Amygdala (tissue), 56 donors: ENCODE data around the gene CMIP.
A peak's percentile ranks its signal among the peaks of the same experiment; 100 is the strongest.

Source experiments
- DNase-seq, 56 donors: peaks; one replicate each; lab custom pipeline; 2025; lab: John Stamatoyannopoulos, UW

Gene CMIP

DNA sequence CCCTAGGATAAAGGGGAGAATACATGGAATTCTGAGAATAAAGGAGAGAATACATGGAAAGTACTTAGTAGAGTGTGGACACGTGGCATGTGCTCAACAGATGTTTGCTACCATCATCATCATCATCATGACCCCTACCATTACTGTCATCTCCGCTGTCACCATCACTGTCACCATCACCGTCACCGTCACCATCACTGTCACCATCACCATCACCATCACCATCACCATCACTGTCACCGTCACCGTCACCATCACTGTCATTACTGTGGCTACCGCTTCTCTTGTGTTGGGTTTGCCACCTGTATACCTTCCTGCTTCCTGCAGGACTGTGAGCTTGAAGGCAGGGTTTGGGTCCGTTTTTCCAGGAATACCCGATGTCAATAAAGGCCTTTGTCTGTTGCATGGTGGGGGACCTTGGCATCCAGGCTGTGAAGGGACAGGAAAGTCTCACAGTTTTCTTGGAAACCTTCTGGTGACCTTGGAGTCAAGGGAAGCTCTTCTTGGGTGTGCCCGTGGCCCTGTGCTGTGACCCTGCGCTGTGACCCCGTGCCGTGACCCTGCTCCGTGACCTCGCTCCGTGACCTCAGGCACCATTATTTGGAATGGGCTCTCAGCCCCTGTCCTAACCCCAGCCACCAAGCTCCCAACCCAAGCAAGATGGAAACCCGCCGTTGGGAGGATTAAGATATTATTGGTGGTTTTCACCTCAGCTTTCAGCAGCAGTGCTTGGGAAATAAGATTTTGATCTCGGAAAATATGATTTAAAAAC is 14.4 kb downstream of the CMIP start:
- DNase-seq = no peak

DNA sequence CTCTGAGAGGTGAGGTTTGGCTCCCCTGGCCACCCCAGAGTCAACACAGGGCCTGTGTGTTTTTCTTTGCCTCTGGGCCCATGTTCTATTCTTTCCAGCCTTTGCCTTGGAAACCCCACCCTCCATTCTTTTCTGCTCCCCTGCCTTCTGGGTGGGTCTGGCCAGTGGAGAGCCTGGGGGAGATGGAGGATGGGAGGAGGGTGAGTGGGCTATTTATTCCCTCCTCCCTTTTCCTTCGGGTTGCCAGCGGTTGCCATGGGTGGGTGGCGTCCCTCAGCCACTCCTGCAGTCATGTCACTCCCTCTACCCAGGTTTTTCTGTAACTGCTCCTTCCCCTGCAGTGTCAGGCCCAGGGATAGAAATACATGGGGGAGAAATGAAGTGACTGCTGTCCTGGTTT is 15.5 kb downstream of the CMIP start:
- DNase-seq = no peak

DNA sequence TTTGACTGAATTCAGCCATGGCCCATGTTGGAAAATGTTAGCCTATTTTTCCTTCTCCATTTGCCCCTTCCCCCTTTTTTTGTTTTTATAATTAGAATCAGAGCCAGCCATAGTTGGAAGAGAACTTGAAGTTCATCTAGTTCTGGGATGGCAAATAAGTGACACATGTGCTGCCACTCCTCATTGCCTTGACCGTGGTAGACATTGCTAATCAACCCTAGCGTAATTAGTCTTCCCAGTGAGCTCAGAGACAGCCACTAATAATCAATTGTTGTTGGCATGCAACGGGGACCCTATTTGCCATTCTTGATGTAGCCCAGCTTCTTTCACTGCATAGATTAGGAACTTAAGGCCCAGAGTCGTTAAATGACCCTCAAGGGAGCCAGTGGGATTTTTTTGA is 16.6 kb downstream of the CMIP start:
- no peak for DNase-seq

DNA sequence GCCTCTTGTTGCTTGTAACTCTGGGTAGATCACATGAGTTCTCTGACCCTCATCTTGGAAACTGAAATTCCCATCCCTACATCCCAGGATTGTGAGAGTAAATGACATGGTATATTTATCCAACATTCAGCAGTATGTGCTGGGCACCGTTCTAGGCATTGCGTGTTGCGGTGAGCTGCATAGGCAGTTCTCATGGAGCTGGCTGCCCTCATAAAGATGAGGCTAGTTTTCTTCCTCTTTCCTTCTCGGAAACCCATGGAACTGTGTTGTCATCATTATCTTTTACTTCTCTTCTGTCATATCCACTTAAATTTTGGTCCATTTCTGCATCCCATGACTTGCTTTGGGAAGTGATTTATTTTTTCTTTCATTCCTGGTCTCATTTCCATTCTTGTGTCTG is 17.2 kb downstream of the CMIP start:
- no peak for DNase-seq

DNA sequence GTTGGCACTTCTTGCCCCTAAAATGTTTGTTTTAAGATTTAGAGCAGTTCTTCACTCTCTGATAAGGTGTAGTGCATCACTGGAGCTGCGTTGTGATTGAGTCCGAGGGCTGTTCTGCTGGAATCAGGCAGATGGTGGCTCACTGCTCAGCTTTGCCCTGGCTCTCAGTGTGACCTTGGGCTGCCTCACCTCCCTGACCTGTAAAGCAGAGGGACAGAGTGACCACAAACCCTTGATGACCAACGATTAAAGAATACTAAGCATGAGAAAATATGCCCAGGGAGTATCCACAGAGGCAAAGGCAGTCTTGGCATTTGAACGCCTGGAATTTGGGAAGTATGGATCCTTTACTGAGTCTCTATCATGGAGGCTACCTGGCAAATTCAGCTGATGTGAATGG is 18.1 kb downstream of the CMIP start:
- no peak for DNase-seq

DNA sequence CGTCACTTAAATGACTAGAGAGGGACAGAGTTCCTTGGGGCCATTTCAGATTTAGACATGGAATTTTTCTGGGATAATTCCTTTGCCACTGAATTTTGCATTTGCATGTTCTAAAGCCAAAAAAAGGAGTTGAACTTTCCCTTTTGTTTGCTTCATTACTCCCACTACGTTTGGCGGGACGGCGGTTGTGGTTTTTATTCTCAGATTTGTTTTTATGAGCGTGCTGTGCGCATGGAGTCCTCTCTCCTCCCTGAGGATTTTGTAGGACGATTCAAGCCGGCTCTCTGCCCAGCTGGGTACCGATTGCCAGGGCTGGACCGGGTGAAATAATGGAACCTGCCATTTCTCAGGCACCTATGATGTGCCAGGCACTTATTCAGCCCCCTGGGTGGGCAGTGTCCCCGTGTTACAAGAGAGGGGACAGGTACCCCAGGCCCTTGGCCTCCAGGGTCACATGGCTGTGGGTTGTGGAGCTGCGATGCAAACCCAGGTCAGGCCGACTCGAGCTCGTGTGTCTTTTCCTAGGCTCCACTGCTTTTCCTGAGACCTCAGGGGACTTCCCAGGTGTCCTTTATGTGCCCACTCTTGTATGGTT is 18.8 kb downstream of the CMIP start:
- peak in 8 of 56 donors; percentile 19 to 47 (median 37) for DNase-seq

DNA sequence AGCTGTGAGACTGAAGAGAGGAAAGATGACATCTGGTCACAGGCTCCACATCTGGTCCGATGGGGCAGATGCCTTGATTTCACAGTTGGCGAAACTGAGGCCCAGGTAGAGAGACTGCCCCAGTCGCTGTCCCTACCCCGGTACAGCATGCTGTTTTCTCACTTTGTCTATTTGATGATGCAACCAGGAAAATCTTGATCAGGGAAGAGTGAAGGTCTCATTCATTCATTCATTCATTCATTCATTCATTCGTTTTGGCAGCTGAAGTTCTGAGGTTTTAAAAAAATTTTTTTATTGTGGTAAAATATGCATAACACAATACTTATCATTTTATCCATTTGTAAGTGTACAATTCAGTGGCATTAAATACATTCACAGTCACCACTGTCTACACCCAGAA is 19.7 kb downstream of the CMIP start:
- DNase-seq = no peak

DNA sequence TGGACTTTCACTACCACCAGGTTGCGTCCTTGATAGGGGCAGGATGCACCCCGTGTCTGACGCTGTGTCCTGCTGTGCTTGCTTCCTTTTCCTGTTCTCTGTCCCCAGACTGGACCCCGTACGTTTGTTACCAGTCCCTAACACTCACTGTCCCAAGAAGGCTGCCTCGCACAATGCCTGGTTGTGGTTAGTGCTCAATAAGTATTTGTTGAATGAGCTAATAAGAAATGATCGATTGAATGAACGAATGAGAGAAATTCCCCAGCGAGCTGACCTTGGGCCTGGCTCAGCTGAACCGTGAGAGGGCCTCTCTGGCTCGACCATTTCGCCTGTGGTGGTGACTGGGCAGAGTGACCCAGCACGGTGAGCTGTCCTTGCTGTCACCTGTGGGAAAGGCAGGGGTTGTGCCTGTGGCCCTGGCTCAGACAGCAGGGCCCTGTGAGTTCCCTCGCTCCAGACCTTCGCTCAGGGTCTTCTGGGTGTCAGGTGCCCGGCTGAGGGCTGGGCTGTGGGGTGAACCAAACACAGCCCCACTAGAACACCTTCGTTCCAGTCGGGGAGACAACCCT is 20.9 kb downstream of the CMIP start:
- no peak for DNase-seq

DNA sequence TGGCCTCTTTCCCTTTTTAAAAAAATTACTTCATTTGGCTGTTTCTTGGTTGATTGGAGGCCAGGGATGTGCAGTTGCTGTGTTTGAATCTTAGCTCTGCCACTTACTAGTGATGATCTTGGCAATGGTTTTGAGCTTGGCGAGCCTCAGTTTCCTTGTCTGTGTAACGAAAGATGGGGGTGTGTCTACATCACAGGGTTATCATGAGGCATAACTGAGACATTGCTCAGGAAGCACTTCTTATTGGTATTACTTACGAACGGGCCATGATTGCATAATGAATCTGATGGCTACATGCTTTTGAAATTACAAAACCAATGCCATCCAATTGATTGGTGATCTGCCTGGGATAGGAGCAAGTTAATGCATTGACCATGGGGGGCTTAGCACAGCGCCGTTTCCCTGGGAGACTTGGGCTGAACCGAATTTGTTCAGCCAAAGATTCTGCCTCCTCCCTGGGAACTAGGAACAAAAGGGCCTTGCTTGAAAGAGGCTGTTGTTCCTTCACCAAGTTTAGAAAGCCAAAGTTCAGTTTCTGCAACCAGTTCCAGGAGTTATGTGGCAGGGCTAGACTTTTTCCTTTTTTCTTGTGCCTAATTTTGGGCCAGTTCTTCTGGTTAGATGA is 21.9 kb downstream of the CMIP start:
- DNase-seq = peak in 10 of 56 donors; percentile 17 to 43 (median 22)

DNA sequence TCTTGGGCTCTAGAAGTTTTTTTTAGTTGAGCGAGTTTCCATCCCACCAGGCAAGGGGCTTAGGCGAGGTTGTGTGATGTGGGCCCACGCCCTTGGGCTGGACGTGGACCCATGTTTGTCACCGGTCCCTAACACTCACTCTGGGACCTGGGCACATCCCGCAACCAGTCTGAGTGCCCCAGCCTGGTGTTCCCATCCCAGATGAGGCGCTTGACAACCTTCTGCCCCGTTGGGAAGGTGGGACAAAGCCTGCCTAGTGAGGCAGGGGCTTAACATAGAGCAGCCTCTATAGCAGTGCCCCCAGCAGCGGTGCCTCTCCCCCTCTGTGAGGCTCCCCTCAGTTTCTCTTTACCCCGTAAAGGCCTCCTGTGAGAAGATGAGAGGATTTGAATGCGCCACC is 22.5 kb downstream of the CMIP start:
- DNase-seq = no peak

DNA sequence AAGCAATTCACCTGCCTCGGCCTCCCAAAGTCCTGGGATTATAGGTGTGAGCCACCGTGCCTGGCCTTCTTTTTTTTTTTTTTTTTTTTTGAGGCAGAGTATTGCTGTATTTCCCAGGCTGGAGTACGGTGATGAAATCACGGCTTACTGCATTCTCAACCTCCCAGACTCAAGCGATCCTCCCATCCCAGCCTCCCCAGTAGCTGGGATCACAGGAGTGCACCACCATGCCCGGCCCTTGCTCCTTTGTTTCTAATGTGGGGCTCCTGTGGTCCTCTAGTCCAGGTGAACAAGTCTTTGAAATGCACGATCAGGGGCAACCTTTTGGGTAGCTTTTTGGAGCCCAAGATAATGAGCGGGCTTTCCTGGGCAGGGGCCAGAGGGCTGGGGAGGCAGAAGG is 23.2 kb downstream of the CMIP start:
- no peak for DNase-seq

DNA sequence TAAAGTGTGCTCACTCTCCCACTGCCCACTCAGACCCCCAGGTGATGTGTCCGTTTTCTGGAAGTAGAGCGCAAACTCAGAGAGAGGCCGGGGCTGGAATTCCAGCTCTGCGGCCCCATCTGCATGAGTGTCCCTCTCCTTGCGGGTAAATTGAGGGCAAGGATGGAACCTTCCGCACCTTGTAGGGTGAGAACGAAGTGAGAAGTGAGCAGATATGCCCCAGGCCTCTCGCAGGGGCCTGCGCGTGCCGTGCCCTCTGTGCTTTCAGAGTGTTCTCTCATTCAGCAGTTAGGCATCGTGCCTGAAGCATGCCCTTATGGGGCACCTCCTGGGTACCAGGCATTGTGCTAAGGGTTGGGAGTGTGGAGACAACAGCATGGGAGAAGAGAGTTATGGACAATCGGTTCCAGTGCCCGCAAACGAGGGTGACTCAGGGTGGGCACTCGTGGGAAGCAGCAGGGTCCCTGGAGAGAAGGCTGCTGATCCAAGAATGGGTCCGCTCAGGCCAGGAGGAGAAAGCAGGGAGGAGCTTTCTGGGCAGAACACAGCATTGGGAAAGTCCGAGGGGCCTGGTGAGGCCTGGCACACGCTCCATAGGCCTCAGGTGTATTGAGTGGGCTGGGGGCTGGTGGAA is 23.8 kb downstream of the CMIP start:
- DNase-seq = no peak

DNA sequence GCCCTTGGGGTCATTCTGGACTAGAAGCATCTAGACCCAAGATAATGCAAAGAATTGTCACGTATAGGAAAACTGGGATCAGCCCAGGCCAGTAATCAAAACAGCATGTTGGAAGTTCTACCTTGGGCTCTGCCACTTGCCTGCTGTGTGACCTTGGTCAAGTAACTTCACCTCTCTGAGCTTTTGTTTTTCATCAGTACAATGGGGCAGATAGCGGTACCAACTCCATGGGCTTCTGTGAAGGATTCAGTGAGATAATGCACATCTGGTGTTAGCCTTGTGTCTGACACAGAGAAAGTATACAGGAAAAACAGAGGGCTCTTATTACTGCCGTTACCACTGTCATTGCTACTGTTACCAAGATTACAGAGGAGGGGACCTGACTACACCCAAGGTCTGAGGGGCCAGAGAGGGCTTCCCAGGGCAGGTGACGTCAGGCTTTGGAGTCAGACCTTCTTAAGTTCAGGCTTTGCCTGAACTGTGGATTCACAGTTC is 24.6 kb downstream of the CMIP start:
- no peak for DNase-seq

DNA sequence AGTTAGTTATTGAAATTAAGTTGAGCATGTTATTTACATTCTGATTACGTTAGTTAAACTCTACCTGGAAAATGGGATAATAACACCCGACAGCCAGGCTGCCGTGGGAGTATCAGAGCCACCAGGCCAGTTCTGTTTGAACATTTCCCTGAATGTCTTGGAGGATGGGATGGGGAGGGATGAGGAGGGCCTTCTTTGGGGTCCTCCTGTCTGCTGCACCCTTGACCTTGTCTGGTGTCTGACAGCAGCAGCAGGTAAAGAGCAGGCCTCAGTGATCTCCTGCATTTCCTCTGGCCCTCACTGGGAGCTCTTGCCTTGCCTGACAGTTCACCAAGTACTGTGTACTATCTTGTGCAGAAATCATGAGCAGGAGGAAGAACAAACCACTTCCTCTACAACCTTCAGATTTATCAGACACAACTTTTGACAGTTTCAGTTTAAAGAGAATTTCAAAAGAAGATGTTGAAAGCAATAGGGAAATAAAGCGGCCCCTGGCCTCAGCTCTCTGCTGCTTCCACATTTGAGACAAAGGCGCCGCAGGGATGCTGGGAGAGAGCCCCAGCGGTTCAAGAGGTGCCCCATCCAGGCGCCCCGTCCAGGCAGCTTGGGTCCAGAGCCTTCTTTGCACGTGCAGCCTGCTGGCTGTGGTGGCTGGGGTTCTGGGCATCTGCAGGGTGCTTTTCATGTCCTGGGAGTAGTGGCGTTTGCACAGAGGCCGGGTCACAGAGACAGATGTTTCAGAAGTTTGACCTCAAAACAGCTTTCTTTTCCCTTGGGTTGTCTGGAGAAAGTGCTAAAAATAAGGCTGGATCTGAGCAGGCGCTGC is 25.3 kb downstream of the CMIP start:
- DNase-seq = peak in 6 of 56 donors; percentile 13 to 35 (median 24)

DNA sequence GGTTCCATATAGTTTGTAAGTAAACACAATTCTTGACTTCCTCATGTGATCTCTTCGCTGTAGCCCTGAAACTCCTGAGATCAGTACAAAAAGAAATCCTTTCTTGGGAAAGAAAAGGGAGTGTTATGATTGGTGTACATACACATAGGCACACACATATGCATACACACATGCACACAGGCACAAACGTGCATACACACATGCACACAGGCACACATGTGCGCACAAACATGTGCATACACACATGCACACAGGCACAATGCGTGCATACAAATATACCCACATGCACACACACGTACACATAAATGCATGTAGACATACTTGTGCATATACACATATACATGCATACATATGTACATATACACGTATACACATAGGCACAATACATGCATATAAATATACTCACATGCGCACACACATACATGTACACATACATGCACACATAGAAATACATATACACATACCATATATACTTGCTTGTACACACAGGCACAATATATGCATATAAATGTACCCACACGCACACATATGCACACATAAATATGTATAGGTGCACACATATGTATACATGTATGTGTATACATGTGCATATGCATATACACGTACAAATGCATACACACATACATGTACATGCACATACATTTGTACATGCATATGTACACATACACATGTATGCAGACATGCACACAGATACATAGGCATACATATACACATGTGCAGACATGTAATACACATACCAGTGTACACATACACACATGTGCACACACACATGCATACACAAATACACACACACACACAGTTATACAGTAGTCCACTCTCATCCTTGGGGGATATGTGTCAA is 26.4 kb downstream of the CMIP start:
- DNase-seq = no peak

DNA sequence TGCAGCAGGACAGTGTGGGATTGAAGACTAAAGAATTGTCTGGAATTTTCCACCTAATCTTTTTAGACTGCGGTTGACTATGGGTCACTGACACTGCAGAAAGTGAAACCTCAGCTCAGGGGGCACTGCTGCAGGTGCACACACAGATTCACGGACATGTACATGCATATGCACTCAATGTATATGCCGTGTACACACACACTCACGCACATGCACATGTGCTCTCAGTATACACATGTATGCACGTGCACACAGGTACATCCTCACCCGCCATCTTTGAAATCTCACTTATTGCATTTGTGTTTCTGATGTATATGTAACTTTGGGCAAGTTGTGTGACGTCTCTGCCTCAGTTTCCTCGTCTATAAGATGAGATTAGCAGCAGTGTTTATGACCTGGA is 27.3 kb downstream of the CMIP start:
- no peak for DNase-seq

DNA sequence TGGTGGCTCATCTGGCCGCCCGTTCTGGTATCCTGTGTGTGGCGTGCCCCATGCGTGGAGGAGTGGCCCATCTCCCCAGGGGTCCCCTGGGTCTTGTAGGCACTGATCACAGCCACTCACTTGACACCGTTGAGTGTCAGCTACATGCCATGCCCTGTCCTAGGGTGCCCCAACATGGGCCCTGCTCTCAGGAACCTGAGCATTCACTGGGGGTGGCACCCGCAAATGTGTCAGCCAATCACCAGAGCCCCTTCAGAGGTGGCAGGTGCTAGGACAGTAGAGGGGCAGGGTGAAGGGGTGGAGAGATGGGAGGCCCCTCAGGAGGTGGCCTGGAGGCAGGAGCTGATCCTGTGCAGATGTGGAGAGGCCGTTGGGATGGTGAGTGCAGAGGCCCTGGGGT is 27.8 kb downstream of the CMIP start:
- no peak for DNase-seq

DNA sequence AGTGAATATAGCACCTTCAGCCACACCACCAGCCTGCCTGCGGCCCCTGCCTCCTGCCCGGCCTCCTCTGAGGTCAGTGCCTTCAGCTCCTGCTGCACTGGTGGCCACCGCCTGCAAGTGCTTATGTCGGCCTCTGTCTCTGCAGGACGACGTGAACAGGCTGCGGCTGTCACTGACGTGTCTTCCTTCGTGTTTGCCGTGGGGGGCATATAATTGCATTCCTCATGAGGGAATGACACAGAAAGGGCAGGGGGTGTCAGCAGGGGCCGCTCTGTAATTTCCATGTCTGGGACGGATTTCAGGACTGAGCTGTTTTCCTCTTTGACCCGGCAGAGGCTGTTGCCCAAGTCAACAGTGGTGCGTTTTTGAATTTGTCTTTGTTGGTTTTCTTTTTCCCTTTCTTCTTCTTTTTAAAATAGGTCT is 28.5 kb downstream of the CMIP start:
- DNase-seq = no peak

DNA sequence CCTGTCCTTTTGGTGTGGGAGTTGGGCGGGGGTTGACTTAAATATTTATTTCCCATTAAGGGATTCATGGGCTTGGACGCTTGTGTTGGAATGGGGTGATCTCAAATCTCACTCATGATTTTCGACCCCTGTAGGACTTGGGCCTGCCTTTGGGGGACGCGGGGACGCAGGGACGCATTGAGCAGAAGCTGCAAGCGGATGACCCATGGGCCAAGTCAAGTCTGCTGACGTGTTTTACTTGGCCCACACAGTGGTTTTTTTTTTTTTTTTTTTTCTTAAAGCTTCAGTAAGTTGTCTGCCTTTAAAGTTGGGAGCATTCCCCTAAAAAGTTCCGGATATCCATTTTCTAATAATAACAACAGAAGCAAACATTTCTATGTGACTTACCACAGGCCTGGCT is 28.9 kb downstream of the CMIP start:
- no peak for DNase-seq
